Sigmoid colon (tissue), 4 donors: ENCODE results near the gene NFIA.

ENCODE experiments used
- CTCF ChIP-seq, 4 experiments: fragments of 450-650 bp in 3 of 4; fragments of 200-600 bp in 1 of 4; IDR thresholded peaks; one replicate each; pipeline ENCODE4 v1.5.1; 2016 to 2019; ENCODE audit warnings: antibody characterized with exemption in 4 of 4, mild to moderate bottlenecking in 3 of 4, moderate library complexity in 2 of 4
- EP300 ChIP-seq, 4 donors: sonication (generic); formaldehyde crosslinking; IDR thresholded peaks; one replicate each; pipeline ENCODE4 v1.6.1; 2017; ENCODE audit warnings: antibody characterized with exemption in 4 of 4
- POLR2AphosphoS5 ChIP-seq, 4 donors: sonication (generic); formaldehyde crosslinking; IDR thresholded peaks; one replicate each; pipeline ENCODE4 v1.6.1; 2017; ENCODE audit warnings: antibody characterized with exemption in 4 of 4

- TF ChIP-seq CTCF (IDR thresholded peaks at IDR 0.05) (no peak), POLR2AphosphoS5 (IDR thresholded peaks at IDR 0.05) (no peak), EP300 (IDR thresholded peaks at IDR 0.05) (no peak)
These were observed 39.3 kb downstream of the NFIA start for GRCh38 chr1:61121631-61122030.
